ENCODE data around the gene JMJD8. TPM values are rescaled to one million over a fixed set of nuclear protein-coding genes. Genes with fewer than 3 reads are reported as not detected.

Gene JMJD8
- total RNA-seq, 4 donors from 2014 or later = 22.8 to 81.8 (median 41.0) TPM

GRCh38 chr16:667780-668518 lies 16.2 kb downstream of the JMJD8 start, which contains the start of gene RHOT2:
Gene RHOT2 (plus strand): TSS chr16:668132. CDS start chr16:668200, 68 bp downstream.
- H3K36me3 ChIP-seq = peaks cover 0 to 37% of the 10 kb centered on the region in 2 donors
- TF ChIP-seq POLR2A (IDR thresholded peaks at IDR 0.05) = peak; percentile 49 to 87
- TF ChIP-seq CTCF (IDR thresholded peaks at IDR 0.05 in 4 of 5, conservative IDR thresholded peaks at IDR 0.05 in 1 of 5) = peak; percentile 77 to 98 (median 89)
- ATAC-seq (peak; percentile 86 to 90), DNase-seq (peak; percentile 83 to 90)
- peaks cover 7 to 18% of the 10 kb centered on the region in 2 donors for H3K4me1 ChIP-seq
- H3K27me3 ChIP-seq = no peaks in the 10 kb centered on the region
- peak within 1 kb of the TSS; percentile 79 to 97 (median 92) for H3K27ac ChIP-seq
- peak within 1 kb of the TSS; percentile 78 to 98 (median 92) for H3K4me3 ChIP-seq
- intact Hi-C loops (cut with DNase I; ENCODE audit: low total_unique reads) = no loop called here
- in situ Hi-C loops (cut with MboI; ENCODE audit: low sequenced_read_pairs in 4 of 4) = no loop called here
- H3K9me3 ChIP-seq = no peaks in the 10 kb centered on the region

GRCh38 chr16:667113-667779 lies 16.9 kb downstream of the JMJD8 start:
- Histone ChIP-seq H3K4me3 (peak overlapping the region in 2 of 4 donors; percentile 78 to 86), H3K4me1 (peaks cover 7 to 18% of the 10 kb centered on the region in 2 donors), H3K9me3 (no peaks in the 10 kb centered on the region), H3K27ac (peak overlapping the region; percentile 79 to 97 (median 92)), H3K36me3 (peaks cover 0 to 30% of the 10 kb centered on the region in 2 donors), H3K27me3 (no peaks in the 10 kb centered on the region)
- in situ Hi-C loops (cut with MboI; ENCODE audit: low sequenced_read_pairs in 4 of 4) (no loop called here), intact Hi-C loops (cut with DNase I; ENCODE audit: low total_unique reads) (no loop called here)
- ATAC-seq = no peak
- DNase-seq = no peak
- TF ChIP-seq CTCF (IDR thresholded peaks at IDR 0.05 in 4 of 5, conservative IDR thresholded peaks at IDR 0.05 in 1 of 5) (no peak), POLR2A (IDR thresholded peaks at IDR 0.05) (no peak)

GRCh38 chr16:666572-666971 lies 17.6 kb downstream of the JMJD8 start:
- Histone ChIP-seq H3K36me3 (peaks cover 0 to 24% of the 10 kb centered on the region in 2 donors), H3K4me1 (peaks cover 7 to 18% of the 10 kb centered on the region in 2 donors), H3K27ac (no peak overlapping the region), H3K27me3 (no peaks in the 10 kb centered on the region), H3K4me3 (no peak overlapping the region), H3K9me3 (no peaks in the 10 kb centered on the region)
- in situ Hi-C loops (cut with MboI; ENCODE audit: low sequenced_read_pairs in 4 of 4) (no loop called here), intact Hi-C loops (cut with DNase I; ENCODE audit: low total_unique reads) (no loop called here)
- DNase-seq = no peak
- no peak for TF ChIP-seq POLR2A (IDR thresholded peaks at IDR 0.05)
- no peak for TF ChIP-seq CTCF (IDR thresholded peaks at IDR 0.05 in 4 of 5, conservative IDR thresholded peaks at IDR 0.05 in 1 of 5)
- ATAC-seq = no peak

GRCh38 chr16:662597-662996 lies 21.5 kb downstream of the JMJD8 start:
- ATAC-seq (no peak), DNase-seq (no peak)
- peaks cover 0 to 14% of the 10 kb centered on the region in 2 donors for H3K4me1 ChIP-seq
- intact Hi-C loops (cut with DNase I; ENCODE audit: low total_unique reads) = no loop called here
- no peaks in the 10 kb centered on the region for H3K36me3 ChIP-seq
- no peaks in the 10 kb centered on the region for H3K9me3 ChIP-seq
- in situ Hi-C loops (cut with MboI; ENCODE audit: low sequenced_read_pairs in 4 of 4) = no loop called here
- H3K27ac ChIP-seq = no peak overlapping the region
- TF ChIP-seq POLR2A (IDR thresholded peaks at IDR 0.05) = no peak
- no peak for TF ChIP-seq CTCF (IDR thresholded peaks at IDR 0.05 in 4 of 5, conservative IDR thresholded peaks at IDR 0.05 in 1 of 5)
- H3K27me3 ChIP-seq = no peaks in the 10 kb centered on the region
- H3K4me3 ChIP-seq = no peak overlapping the region
